Measurements from ENCODE around the gene RIMBP2. TPM values are rescaled to one million over a fixed set of nuclear protein-coding genes. Genes with fewer than 3 reads are reported as not detected.

RIMBP2 gene
- total RNA-seq, 1 experiment from 2014 or later: not detected

DNA sequence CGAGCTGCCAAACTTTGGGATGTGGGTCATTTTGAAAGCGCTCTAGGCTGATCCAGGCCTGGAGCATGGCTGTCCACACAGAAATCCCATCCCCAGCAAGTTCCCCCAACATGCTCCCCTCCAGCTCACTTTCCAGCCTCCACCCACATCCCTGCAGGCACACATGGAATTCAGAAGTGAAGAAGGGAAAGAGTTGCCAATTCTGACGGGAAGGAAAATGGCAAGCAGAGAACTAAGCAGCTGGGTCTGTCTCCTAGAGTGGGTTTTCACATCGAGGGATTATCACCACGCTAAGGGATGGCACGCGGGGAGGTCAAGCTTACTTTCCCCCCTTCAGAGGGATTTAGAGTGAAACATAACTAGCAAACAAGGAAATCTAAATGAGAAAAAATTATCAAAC lies 142.3 kb downstream of the RIMBP2 start:
- no peak for DNase-seq (ENCODE audit: unreplicated experiment)
- intact Hi-C loops (cut with micrococcal nuclease): no loop called here
- H3K4me3 Mint-ChIP-seq (ENCODE audit: unreplicated experiment): no peak overlapping the region
- ChIA-PET POLR2A (no interaction called here), CTCF (interaction anchor here (0.8 to 1.6 kb wide), 2 partner anchors 10 to 173 kb away, joined by 4 to 5 read pairs; no protein-coding TSS in a partner anchor)
- no peak overlapping the region for H3K27ac Mint-ChIP-seq (ENCODE audit: low read depth, unreplicated experiment)
- no peaks in the 10 kb centered on the region for H3K27me3 Mint-ChIP-seq (ENCODE audit: insufficient read depth, unreplicated experiment)
- TF ChIP-seq, protein P1, sequence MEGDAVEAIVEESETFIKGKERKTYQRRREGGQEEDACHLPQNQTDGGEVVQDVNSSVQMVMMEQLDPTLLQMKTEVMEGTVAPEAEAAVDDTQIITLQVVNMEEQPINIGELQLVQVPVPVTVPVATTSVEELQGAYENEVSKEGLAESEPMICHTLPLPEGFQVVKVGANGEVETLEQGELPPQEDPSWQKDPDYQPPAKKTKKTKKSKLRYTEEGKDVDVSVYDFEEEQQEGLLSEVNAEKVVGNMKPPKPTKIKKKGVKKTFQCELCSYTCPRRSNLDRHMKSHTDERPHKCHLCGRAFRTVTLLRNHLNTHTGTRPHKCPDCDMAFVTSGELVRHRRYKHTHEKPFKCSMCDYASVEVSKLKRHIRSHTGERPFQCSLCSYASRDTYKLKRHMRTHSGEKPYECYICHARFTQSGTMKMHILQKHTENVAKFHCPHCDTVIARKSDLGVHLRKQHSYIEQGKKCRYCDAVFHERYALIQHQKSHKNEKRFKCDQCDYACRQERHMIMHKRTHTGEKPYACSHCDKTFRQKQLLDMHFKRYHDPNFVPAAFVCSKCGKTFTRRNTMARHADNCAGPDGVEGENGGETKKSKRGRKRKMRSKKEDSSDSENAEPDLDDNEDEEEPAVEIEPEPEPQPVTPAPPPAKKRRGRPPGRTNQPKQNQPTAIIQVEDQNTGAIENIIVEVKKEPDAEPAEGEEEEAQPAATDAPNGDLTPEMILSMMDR (IDR thresholded peaks at IDR 0.05; ENCODE audit: unreplicated experiment): no peak
- H3K9me3 Mint-ChIP-seq (ENCODE audit: unreplicated experiment): no peaks in the 10 kb centered on the region
- no peaks in the 10 kb centered on the region for H3K4me1 Mint-ChIP-seq (ENCODE audit: insufficient read depth, unreplicated experiment)
- no TSS peak for BruUV-seq (replicated peaks)
- no peaks in the 10 kb centered on the region for H3K36me3 Mint-ChIP-seq (ENCODE audit: insufficient read depth, unreplicated experiment)

DNA sequence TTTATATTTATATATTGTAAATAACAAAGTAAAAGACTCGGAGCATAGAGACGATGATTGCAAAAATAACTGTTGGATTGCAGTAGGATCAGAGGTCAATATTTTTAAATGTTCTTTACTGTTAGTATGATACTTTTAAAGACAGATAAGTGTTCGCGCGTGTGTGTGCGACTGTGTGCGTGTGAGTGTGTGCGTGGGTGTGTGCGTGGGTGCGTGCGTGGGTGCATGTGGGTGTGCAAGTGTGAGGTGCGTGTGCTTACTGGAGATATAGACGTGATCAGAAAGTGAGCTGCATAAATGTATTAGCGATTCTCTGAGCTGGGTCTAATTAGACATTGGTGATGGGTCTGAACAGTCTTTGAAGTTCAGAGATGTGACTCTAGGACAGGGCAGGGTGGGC lies 142.9 kb downstream of the RIMBP2 start:
- no peak overlapping the region for H3K4me3 Mint-ChIP-seq (ENCODE audit: unreplicated experiment)
- H3K36me3 Mint-ChIP-seq (ENCODE audit: insufficient read depth, unreplicated experiment): no peaks in the 10 kb centered on the region
- H3K4me1 Mint-ChIP-seq (ENCODE audit: insufficient read depth, unreplicated experiment): no peaks in the 10 kb centered on the region
- no peak for DNase-seq (ENCODE audit: unreplicated experiment)
- BruUV-seq (replicated peaks): no TSS peak
- no peaks in the 10 kb centered on the region for H3K27me3 Mint-ChIP-seq (ENCODE audit: insufficient read depth, unreplicated experiment)
- H3K9me3 Mint-ChIP-seq (ENCODE audit: unreplicated experiment): no peaks in the 10 kb centered on the region
- POLR2A ChIA-PET: no interaction called here
- H3K27ac Mint-ChIP-seq (ENCODE audit: low read depth, unreplicated experiment): no peak overlapping the region
- intact Hi-C loops (cut with micrococcal nuclease): no loop called here
- TF ChIP-seq, protein P1 (IDR thresholded peaks at IDR 0.05; ENCODE audit: unreplicated experiment): no peak
- CTCF ChIA-PET: interaction anchor here (1.6 kb wide), 1 partner anchor 10 kb away, joined by 4 read pairs; no protein-coding TSS in a partner anchor

DNA sequence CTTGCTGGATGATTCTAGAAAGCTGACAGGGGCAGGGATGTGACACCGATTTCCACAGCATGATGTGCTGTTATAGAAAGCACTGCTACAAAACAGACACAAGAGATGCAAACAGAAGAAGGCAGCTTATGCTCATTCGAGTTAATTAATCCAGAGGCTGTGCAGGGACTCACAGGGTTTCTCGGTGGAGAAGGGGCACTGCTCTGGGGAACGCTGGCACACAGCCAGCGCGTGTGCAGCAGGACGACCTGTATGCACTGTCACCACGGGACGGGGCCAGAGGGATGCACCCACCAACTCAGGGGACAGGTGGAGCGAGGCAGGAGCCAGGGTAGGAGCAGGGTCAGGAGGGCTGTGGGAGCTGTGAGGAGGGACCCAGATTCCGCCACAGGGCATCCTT lies 143.5 kb downstream of the RIMBP2 start:
- DNase-seq (ENCODE audit: unreplicated experiment): no peak
- TF ChIP-seq, protein P1 (IDR thresholded peaks at IDR 0.05; ENCODE audit: unreplicated experiment): no peak
- ChIA-PET CTCF (interaction anchor here (0.7 kb wide), 1 partner anchor 71 kb away, joined by 3 read pairs; no protein-coding TSS in a partner anchor), POLR2A (no interaction called here)
- no peaks in the 10 kb centered on the region for H3K9me3 Mint-ChIP-seq (ENCODE audit: unreplicated experiment)
- no peaks in the 10 kb centered on the region for H3K27me3 Mint-ChIP-seq (ENCODE audit: insufficient read depth, unreplicated experiment)
- no peaks in the 10 kb centered on the region for H3K36me3 Mint-ChIP-seq (ENCODE audit: insufficient read depth, unreplicated experiment)
- intact Hi-C loops (cut with micrococcal nuclease): no loop called here
- no peak overlapping the region for H3K4me3 Mint-ChIP-seq (ENCODE audit: unreplicated experiment)
- no peak overlapping the region for H3K27ac Mint-ChIP-seq (ENCODE audit: low read depth, unreplicated experiment)
- BruUV-seq (replicated peaks): no TSS peak
- no peaks in the 10 kb centered on the region for H3K4me1 Mint-ChIP-seq (ENCODE audit: insufficient read depth, unreplicated experiment)

DNA sequence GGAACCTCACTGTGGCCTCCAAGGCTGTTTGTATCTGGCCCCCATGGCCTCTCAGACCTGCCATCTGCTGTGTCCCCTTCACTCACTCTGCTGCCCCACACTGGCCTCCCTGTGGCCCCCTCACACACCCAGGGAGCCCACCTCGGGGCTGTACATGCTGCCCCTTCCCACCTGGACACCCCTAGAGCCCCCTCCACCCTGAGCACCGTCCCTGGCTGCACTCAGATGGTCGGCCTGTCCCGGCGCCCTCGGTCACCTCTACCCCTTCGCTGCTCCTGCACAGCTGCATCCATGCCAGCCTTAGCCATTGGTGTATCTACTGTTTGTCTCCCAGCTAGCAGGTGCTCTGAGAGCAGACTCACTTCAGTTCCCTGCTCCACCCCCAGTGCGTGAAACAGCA lies 144.4 kb downstream of the RIMBP2 start:
- no peaks in the 10 kb centered on the region for H3K36me3 Mint-ChIP-seq (ENCODE audit: insufficient read depth, unreplicated experiment)
- H3K27ac Mint-ChIP-seq (ENCODE audit: low read depth, unreplicated experiment): no peak overlapping the region
- DNase-seq (ENCODE audit: unreplicated experiment): no peak
- peaks cover 4% of the 10 kb centered on the region for H3K9me3 Mint-ChIP-seq (ENCODE audit: unreplicated experiment)
- TF ChIP-seq, protein P1 (IDR thresholded peaks at IDR 0.05; ENCODE audit: unreplicated experiment): no peak
- POLR2A ChIA-PET: no interaction called here
- H3K27me3 Mint-ChIP-seq (ENCODE audit: insufficient read depth, unreplicated experiment): no peaks in the 10 kb centered on the region
- H3K4me3 Mint-ChIP-seq (ENCODE audit: unreplicated experiment): no peak overlapping the region
- BruUV-seq (replicated peaks): no TSS peak
- CTCF ChIA-PET: no interaction called here
- intact Hi-C loops (cut with micrococcal nuclease): no loop called here
- no peaks in the 10 kb centered on the region for H3K4me1 Mint-ChIP-seq (ENCODE audit: insufficient read depth, unreplicated experiment)

Data from MCF 10A (cell line).